Colonic mucosa (tissue), 4 donors: ENCODE measurements around the gene F8. TPM values are rescaled to one million over a fixed set of nuclear protein-coding genes. Genes with fewer than 3 reads are reported as not detected.

Experiments
- DNase-seq: peaks from one replicate; pipeline ENCODE4 v3.0.0-alpha.2; 2020
- H3K27ac ChIP-seq: fragments of 200-600 bp; one replicate; pipeline ENCODE4 v1.8.0; 2021
- H3K27me3 ChIP-seq: fragments of 200-600 bp; one replicate; pipeline ENCODE4 v1.8.0; 2021
- H3K36me3 ChIP-seq: fragments of 200-600 bp; one replicate; pipeline ENCODE4 v1.8.0; 2021
- H3K4me1 ChIP-seq: fragments of 200-600 bp; one replicate; pipeline ENCODE4 v1.8.0; 2021; ENCODE audit warnings: mild to moderate bottlenecking
- H3K4me3 ChIP-seq: fragments of 200-600 bp; one replicate; pipeline ENCODE4 v1.8.0; 2021
- H3K9ac ChIP-seq, 2 donors: one replicate each; pipeline ENCODE4 v1.7.0; 2013; ENCODE audit warnings: control low read depth in 2 of 2, low read depth in 2 of 2, low read length in 2 of 2
- H3K9me3 ChIP-seq: fragments of 200-600 bp; one replicate; pipeline ENCODE4 v1.8.0; 2021
- CTCF ChIP-seq: fragments of 200-600 bp; IDR thresholded peaks from one replicate; pipeline ENCODE4 v1.8.0; 2022; ENCODE audit warnings: antibody characterized with exemption, mild to moderate bottlenecking
- intact Hi-C: fragments of 100-400 bp; cut with DNase I; formaldehyde crosslinking; loops from one replicate; pipeline ENCODE4 v1.14.1; 2022
- microRNA-seq: library from miRNA; unstranded; fragments of <30 nt; microRNA quantifications from one replicate; pipeline ENCODE4, GENCODE V29; 2019
- total RNA-seq, 2 donors: library from RNA; stranded (reverse); fragmentation: NEBNext Ultra II Directional in 1 of 2; extraction: Animal tissue kit (Norgen Biotek cat#: 25700) in 1 of 2; gene quantifications; one replicate each; pipeline ENCODE4 v1.2.1, GENCODE V29; 2021
- donor health status: healthy.
- donor health status: DM: no; HTN: no; CAD: no.
- donor health status: DM: no; HTN: no; CAD: no.

The F8 gene
- total RNA-seq, 2 donors from 2014 or later = 2.3 to 3.5 TPM

DNA sequence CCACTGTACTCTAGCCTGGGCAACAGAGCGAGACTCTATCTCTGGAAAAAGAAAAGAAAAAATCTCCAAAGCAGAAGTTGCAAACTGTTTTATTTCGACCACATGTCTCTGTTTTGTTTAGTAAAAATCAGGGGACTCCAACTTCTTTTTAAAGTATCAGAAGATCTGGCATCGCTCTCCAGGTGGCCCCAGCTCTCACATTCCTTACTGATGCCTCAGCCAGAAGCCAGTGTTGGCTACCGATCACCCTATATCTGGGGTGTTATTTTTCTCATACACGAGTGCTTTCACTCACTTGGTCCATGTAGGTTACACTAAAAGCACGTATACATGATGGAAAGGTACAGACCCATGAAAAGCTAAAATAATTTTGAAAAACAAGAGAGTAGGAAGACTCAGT lies 225.5 kb downstream of the F8 start:
- no peak for TF ChIP-seq CTCF
- H3K36me3 ChIP-seq = no peaks in the 10 kb centered on the region
- no peak overlapping the region for H3K9ac ChIP-seq
- no peaks in the 10 kb centered on the region for H3K27me3 ChIP-seq
- H3K4me3 ChIP-seq = no peak overlapping the region
- no peak overlapping the region for H3K27ac ChIP-seq
- peaks cover 4% of the 10 kb centered on the region for H3K4me1 ChIP-seq
- intact Hi-C loops = no loop called here
- H3K9me3 ChIP-seq = no peaks in the 10 kb centered on the region
- DNase-seq = no peak

GRCh38 chrX:154795016-154795415 lies 227.5 kb downstream of the F8 start:
- TF ChIP-seq CTCF = no peak
- H3K9me3 ChIP-seq = no peaks in the 10 kb centered on the region
- no peaks in the 10 kb centered on the region for H3K27me3 ChIP-seq
- intact Hi-C loops = no loop called here
- no peaks in the 10 kb centered on the region for H3K36me3 ChIP-seq
- H3K27ac ChIP-seq = no peak overlapping the region
- no peak overlapping the region for H3K4me3 ChIP-seq
- peaks cover under 1% of the 10 kb centered on the region for H3K4me1 ChIP-seq
- DNase-seq = no peak
- H3K9ac ChIP-seq = no peak overlapping the region

DNA sequence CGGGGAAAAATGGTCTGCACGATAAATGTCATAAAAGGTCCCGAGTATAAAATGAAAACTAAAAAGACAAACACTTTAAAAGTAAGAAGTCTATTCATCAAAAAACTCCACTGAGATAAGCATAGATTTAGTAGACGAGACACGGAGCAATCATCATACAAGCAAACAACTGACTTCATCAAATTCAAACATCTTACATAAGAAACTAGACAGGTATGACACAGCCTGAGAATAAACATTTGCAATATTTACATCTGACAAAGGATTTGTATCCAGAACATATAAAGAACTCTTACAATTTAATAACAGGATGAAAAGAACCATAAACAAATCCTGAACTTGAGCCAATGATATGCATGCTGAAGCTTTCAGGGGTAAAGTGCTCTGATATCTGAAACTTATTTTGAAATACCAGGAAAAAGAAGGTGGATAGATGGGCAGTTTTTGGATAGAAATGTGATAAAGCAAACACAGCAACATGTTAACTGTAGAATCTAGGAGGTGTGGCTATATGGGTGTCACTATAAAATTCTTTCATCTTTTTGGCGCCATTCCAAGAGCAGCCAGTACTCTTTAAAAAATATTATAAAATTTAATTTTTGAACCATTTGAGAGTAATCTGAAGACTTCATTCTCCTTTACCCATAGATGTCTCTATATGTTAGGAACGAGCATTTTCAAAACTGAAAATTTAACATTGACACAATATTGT lies 229.3 kb downstream of the F8 start:
- Histone ChIP-seq H3K9me3 (no peaks in the 10 kb centered on the region), H3K4me3 (no peak overlapping the region), H3K27me3 (no peaks in the 10 kb centered on the region), H3K36me3 (no peaks in the 10 kb centered on the region), H3K27ac (no peak overlapping the region), H3K4me1 (no peaks in the 10 kb centered on the region), H3K9ac (no peak overlapping the region)
- no peak for DNase-seq
- intact Hi-C loops = no loop called here
- TF ChIP-seq CTCF = no peak

DNA sequence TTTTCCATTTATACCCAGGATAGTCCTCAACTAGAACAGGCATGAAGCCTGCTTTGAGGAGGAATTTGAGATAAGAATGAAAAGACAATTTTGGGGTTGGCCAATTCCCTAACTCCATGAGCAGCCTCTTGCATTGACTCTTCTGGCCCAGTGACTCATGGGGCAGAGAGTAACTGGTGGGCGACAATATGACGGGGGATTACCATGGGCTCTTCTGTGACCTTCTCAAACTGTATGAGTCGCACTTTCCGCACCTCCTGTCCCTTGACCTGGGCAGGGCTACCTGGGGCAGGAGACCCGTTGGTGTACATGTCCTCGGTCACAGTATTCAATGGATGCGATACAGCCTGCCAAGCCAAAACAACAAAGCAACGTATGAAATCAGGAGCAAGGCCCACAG lies 230.6 kb downstream of the F8 start:
- no peak overlapping the region for H3K27ac ChIP-seq
- no peak for DNase-seq
- intact Hi-C loops = no loop called here

GRCh38 chrX:154791467-154791866 lies 231.1 kb downstream of the F8 start:
- Histone ChIP-seq H3K27me3 (no peaks in the 10 kb centered on the region), H3K9me3 (no peaks in the 10 kb centered on the region), H3K4me1 (no peaks in the 10 kb centered on the region), H3K36me3 (no peaks in the 10 kb centered on the region), H3K9ac (no peak overlapping the region), H3K27ac (no peak overlapping the region), H3K4me3 (no peak overlapping the region)
- no peak for DNase-seq
- intact Hi-C loops = no loop called here
- no peak for TF ChIP-seq CTCF

More for the DNA sequence above, 230.6 kb downstream of the F8 start:
- no peaks in the 10 kb centered on the region for H3K4me1 ChIP-seq
- no peaks in the 10 kb centered on the region for H3K27me3 ChIP-seq
- no peak for TF ChIP-seq CTCF
- H3K4me3 ChIP-seq = no peak overlapping the region
- no peaks in the 10 kb centered on the region for H3K36me3 ChIP-seq
- H3K9me3 ChIP-seq = no peaks in the 10 kb centered on the region
- no peak overlapping the region for H3K9ac ChIP-seq

Small RNA genes lying within 50 kb of the gene (microRNA-seq; reads per million reads assigned to microRNA genes)
- gene MIR1184-1 = not detected

Other genes with a start within 250 kb of the F8 start
- gene MPP1, start 217.2 kb downstream of the F8 start, total RNA-seq = 10 to 100 TPM; 13.0 to 24.3 TPM
- not detected for gene SMIM9, start 188.1 kb downstream of the F8 start, total RNA-seq
- 10 to 100 TPM; 32.8 to 39.2 TPM for gene F8A1, start 136.4 kb downstream of the F8 start, total RNA-seq
- gene FUNDC2, start 4.1 kb upstream of the F8 start, total RNA-seq = 10 to 100 TPM; 54.7 to 57.2 TPM
- 1 to 10 TPM; 5.6 to 6.6 TPM for gene CMC4, start 48.4 kb upstream of the F8 start, total RNA-seq
- 10 to 100 TPM; 12.2 to 15.3 TPM for gene MTCP1, start 48.4 kb upstream of the F8 start, total RNA-seq
- 10 to 100 TPM; 45.6 to 45.9 TPM for gene BRCC3, start 48.8 kb upstream of the F8 start, total RNA-seq
- gene VBP1, start 193.7 kb upstream of the F8 start, total RNA-seq = 10 to 100 TPM; 39.3 to 54.3 TPM
- gene RAB39B, start 241.8 kb upstream of the F8 start, total RNA-seq = under 1 TPM; 0.13 to 0.17 TPM